ENCODE measurements around the gene PPP3CA. TPM values are rescaled to one million over a fixed set of nuclear protein-coding genes. Genes with fewer than 3 reads are reported as not detected.
A peak's percentile ranks its signal among the peaks of the same experiment; 100 is the strongest.

PPP3CA gene
- total RNA-seq, 1 donor from 2014 or later, result 78.8 TPM

DNA sequence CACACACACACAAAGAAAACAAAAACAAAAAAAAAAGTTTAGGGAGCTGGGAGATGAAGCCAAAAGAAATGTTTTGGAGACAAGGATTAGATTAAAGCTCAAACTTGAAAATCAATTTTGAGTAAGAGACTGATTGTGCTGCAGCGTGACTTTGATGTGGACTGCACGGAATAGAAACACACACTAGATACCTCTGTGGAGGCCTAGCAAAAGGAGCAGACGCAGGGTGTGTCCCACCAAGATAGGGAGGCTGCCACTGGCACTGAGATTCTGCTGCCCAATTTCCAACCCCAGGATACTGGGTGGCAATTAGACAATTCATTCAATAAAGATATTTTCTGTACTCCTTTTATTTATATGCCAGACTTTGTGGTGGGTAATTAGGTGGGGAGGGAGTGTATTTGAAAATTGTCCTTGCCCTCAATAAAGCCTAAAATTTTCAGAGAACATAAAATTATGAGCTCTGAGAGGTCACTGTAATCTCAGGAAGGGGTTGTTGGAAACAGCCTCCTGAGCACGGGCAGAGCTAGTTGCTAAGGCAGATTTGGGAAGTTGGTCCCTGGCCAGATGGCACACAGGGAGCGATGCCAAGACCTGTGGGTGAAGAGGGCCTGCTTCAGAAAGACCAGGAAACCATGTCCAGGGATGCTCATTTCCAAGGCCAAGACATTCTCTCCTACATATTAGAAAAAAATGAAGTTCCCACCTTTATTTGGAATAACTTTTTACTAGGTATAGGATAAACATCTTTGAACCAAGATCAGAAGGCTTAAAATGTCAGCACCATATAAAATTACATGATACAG, 1.9 kb upstream of the PPP3CA start:
- intact Hi-C loops (cut with micrococcal nuclease), result loop anchor here (1.0 to 10.0 kb wide), 11 partner anchors 178 to 1787 kb away; partner anchors contain the start of genes SLC9B2, TRMT10A and UBE2D3
- Mint-ChIP-seq H3K27me3 (no peaks in the 10 kb centered on the region), H3K9me3 (no peaks in the 10 kb centered on the region), H3K36me3 (ENCODE audit: low read depth) (peaks cover 17% of the 10 kb centered on the region), H3K27ac (peak overlapping the region; percentile 95), H3K4me3 (peak overlapping the region; percentile 94), H3K4me1 (peaks cover 31% of the 10 kb centered on the region)
- ATAC-seq (ENCODE audit: low read depth) (no peak), DNase-seq (no peak)
- CTCF ChIA-PET, result interaction anchor here (1.0 kb wide), 1 partner anchor 330 kb away, joined by 5 read pairs; no protein-coding TSS in a partner anchor
- TF ChIP-seq, protein P1, sequence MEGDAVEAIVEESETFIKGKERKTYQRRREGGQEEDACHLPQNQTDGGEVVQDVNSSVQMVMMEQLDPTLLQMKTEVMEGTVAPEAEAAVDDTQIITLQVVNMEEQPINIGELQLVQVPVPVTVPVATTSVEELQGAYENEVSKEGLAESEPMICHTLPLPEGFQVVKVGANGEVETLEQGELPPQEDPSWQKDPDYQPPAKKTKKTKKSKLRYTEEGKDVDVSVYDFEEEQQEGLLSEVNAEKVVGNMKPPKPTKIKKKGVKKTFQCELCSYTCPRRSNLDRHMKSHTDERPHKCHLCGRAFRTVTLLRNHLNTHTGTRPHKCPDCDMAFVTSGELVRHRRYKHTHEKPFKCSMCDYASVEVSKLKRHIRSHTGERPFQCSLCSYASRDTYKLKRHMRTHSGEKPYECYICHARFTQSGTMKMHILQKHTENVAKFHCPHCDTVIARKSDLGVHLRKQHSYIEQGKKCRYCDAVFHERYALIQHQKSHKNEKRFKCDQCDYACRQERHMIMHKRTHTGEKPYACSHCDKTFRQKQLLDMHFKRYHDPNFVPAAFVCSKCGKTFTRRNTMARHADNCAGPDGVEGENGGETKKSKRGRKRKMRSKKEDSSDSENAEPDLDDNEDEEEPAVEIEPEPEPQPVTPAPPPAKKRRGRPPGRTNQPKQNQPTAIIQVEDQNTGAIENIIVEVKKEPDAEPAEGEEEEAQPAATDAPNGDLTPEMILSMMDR (IDR thresholded peaks at IDR 0.05), result no peak
- POLR2A ChIA-PET, result interaction anchor here (0.7 to 1.2 kb wide), 5 partner anchors 178 to 651 kb away, joined by 3 to 4 read pairs (median 3); no protein-coding TSS in a partner anchor

DNA sequence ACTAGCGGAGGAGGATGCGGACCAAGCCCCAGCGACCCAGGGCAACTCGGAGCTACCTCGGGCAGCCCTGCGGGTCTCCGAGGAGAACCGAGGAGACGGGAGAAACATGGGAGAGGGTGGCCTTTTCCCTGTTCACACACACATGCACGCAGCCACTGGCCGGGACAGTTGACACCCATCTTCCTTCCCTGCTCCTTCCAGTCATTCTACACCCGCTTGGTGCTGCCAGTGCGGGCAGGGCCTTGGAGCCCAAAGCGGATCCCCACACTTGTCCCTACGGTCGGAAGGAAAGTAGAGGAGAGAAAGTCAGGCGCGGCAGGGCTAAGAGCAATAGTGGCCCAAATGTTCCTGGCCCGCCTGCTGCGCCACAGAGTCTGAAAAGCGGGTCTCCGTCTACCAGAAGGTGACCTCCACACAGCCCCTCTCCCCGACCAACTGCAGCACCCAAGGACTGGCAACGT, 1.1 kb upstream of the PPP3CA start:
- POLR2A ChIA-PET, result interaction anchor here (0.6 to 3.3 kb wide), 18 partner anchors 10 to 651 kb away, joined by 3 to 27 read pairs (median 4); partner anchors contain the start of gene BANK1

DNA sequence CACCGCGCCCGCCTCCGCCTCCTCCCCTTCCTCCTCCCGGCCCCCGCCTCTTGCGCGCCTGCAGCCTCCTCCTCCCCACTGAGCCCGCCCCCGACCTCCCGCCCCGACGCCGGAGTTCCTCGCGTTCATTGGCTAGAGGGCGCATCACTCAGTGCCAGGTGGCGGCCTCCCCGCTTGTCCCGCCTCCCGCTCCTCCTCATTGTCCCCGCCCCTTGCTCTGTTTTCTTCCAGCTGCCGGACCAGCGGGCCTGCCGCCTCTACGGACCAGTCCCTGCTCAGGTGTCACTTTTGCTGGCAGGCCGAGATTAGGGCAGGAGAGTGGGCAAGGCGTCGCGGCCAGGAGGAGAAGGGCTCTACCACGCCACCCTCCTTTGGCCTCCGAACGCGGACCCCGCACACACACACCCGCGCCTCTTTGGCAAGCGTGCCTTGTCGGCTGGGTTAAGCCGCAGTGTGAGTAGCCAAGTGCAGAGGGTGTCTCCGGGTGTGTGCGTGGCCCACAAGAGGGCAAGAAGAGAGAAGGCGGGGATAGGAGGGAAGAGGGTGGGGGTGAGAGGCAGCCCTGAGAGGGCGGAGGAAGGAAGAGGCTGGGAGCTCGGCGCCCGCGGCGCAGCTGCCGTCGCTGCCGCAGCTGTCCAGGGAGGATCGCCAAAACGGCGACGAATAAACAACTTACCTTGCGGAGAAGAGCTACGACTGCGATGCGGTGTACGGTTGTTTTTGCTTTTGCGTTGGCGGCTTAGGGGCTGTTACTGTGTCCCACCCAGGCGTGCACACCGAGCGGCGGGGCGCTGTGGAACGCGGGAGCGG, 436 bp upstream of the PPP3CA start:
- ChIA-PET POLR2A (interaction anchor here (0.6 to 3.3 kb wide), 36 partner anchors 9 to 652 kb away, joined by 3 to 27 read pairs (median 4); partner anchors contain the start of gene BANK1), CTCF (interaction anchor here (0.9 to 2.0 kb wide), 5 partner anchors 75 to 1254 kb away, joined by 3 to 6 read pairs (median 3); no protein-coding TSS in a partner anchor)
- peaks cover 19% of the 10 kb centered on the region for H3K36me3 Mint-ChIP-seq (ENCODE audit: low read depth)
- ATAC-seq (ENCODE audit: low read depth), result peak; percentile 82
- TF ChIP-seq, protein P1 (IDR thresholded peaks at IDR 0.05), result no peak
- peaks cover 39% of the 10 kb centered on the region for H3K4me1 Mint-ChIP-seq
- peak overlapping the region; percentile 95 for H3K27ac Mint-ChIP-seq
- DNase-seq, result peak; percentile 98
- no peaks in the 10 kb centered on the region for H3K9me3 Mint-ChIP-seq
- no peaks in the 10 kb centered on the region for H3K27me3 Mint-ChIP-seq
- H3K4me3 Mint-ChIP-seq, result peak overlapping the region; percentile 94
- intact Hi-C loops (cut with micrococcal nuclease), result loop anchor here (1.0 to 10.0 kb wide), 22 partner anchors 8 to 1785 kb away; partner anchors contain the start of genes BANK1, SLC39A8, SLC9B2 and TRMT10A

More for the DNA sequence above, 1.1 kb upstream of the PPP3CA start:
- DNase-seq, result no peak
- H3K27me3 Mint-ChIP-seq, result no peaks in the 10 kb centered on the region
- H3K36me3 Mint-ChIP-seq (ENCODE audit: low read depth), result peaks cover 17% of the 10 kb centered on the region
- TF ChIP-seq, protein P1 (IDR thresholded peaks at IDR 0.05), result no peak
- no peaks in the 10 kb centered on the region for H3K9me3 Mint-ChIP-seq
- intact Hi-C loops (cut with micrococcal nuclease), result loop anchor here (1.0 to 10.0 kb wide), 11 partner anchors 179 to 1786 kb away; partner anchors contain the start of genes SLC9B2, TRMT10A and UBE2D3
- no peak for ATAC-seq (ENCODE audit: low read depth)
- CTCF ChIA-PET, result interaction anchor here (1.0 to 2.0 kb wide), 3 partner anchors 179 to 383 kb away, joined by 5 to 6 read pairs (median 6); no protein-coding TSS in a partner anchor
- H3K27ac Mint-ChIP-seq, result peak overlapping the region; percentile 95
- H3K4me3 Mint-ChIP-seq, result peak overlapping the region; percentile 94
- peaks cover 33% of the 10 kb centered on the region for H3K4me1 Mint-ChIP-seq

DNA sequence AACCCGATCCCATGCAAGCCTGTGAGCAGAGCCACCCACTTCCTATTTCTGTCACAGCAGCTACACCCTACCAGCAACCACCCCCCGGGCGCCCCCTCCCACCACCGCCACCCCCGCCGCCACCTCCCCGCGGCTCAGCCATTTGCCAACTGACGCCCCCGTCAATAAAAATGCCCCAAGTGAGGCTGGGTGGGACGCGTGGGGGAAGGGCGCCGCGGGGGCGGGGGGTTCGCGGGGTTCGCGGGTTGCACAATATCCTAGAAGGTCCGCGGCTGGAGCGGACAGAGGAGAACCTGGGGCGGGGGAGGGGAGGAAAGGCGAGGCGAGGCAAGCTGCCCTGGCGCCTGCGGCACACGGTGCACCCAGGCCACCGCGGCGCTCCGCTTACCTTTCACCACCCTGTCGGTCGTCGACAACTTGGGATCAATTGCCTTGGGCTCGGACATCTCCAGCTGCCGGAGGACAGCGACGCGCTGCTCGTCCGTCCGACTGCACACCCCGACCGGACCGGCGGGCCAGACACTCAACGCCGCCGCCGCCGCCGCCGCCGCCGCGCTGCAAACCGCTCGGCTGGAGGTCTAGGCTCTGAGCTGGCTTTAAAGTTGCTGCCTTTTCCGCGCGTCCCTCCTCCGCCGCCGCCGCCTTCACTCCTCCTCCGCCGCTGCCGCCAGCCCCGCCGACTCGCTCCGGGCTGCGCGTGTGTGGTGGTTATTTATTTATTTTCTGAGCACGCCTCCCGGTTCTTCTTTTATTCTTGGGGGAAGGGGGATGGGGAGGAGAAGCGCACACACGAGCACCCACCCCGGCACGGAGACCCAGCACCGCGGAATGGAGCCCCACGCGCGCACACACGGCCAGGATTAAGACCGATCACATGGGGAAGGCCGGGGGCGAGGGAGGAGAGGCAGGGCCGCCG, 717 bp downstream of the PPP3CA start:
- Mint-ChIP-seq H3K27ac (peak overlapping the region; percentile 95), H3K4me1 (peaks cover 49% of the 10 kb centered on the region), H3K27me3 (no peaks in the 10 kb centered on the region), H3K9me3 (no peaks in the 10 kb centered on the region), H3K4me3 (peak overlapping the region; percentile 94), H3K36me3 (ENCODE audit: low read depth) (peaks cover 22% of the 10 kb centered on the region)
- TF ChIP-seq, protein P1 (IDR thresholded peaks at IDR 0.05), result no peak
- intact Hi-C loops (cut with micrococcal nuclease), result loop anchor here (1.0 to 10.0 kb wide), 21 partner anchors 9 to 1784 kb away; partner anchors contain the start of genes BANK1, SLC39A8, SLC9B2 and TRMT10A
- POLR2A ChIA-PET, result interaction anchor here (0.6 to 3.3 kb wide), 28 partner anchors 9 to 715 kb away, joined by 3 to 27 read pairs (median 4); partner anchors contain the start of gene BANK1
- DNase-seq (no peak), ATAC-seq (ENCODE audit: low read depth) (peak; percentile 13)
- CTCF ChIA-PET, result interaction anchor here (1.2 to 2.0 kb wide), 2 partner anchors 173 to 177 kb away, joined by 3 to 6 read pairs; no protein-coding TSS in a partner anchor
